ENCODE measurements around the gene BOK. TPM values are rescaled to one million over a fixed set of nuclear protein-coding genes. Genes with fewer than 3 reads are reported as not detected.
A peak's percentile ranks its signal among the peaks of the same experiment; 100 is the strongest.

BOK gene
- total RNA-seq, 1 donor from 2014 or later: 56.4 TPM

GRCh38 chr2:241535871-241536655 lies 22.5 kb upstream of the BOK start:
- H3K27me3 ChIP-seq: no peaks in the 10 kb centered on the region
- intact Hi-C loops (cut with DNase I): no loop called here
- no peaks in the 10 kb centered on the region for H3K9me3 ChIP-seq
- no peak overlapping the region for H3K27ac ChIP-seq
- H3K4me1 ChIP-seq: peaks cover 8% of the 10 kb centered on the region
- H3K36me3 ChIP-seq: no peaks in the 10 kb centered on the region
- ATAC-seq: no peak
- DNase-seq: no peak
- H3K4me3 ChIP-seq: no peak overlapping the region
- no peak for TF ChIP-seq CTCF (IDR thresholded peaks at IDR 0.05)

GRCh38 chr2:241538838-241539615 lies 19.5 kb upstream of the BOK start:
- Histone ChIP-seq H3K4me1 (peaks cover 15% of the 10 kb centered on the region), H3K36me3 (no peaks in the 10 kb centered on the region), H3K9me3 (no peaks in the 10 kb centered on the region), H3K27ac (peak overlapping the region; percentile 11), H3K4me3 (no peak overlapping the region), H3K27me3 (no peaks in the 10 kb centered on the region)
- intact Hi-C loops (cut with DNase I): no loop called here
- peak; percentile 7 for ATAC-seq
- no peak for TF ChIP-seq CTCF (IDR thresholded peaks at IDR 0.05)
- DNase-seq: no peak

- H3K4me3 ChIP-seq: no peak overlapping the region
- no peak for TF ChIP-seq CTCF (IDR thresholded peaks at IDR 0.05)
- peaks cover 15% of the 10 kb centered on the region for H3K4me1 ChIP-seq
- no peaks in the 10 kb centered on the region for H3K36me3 ChIP-seq
- DNase-seq (no peak), ATAC-seq (no peak)
- H3K27ac ChIP-seq: peak overlapping the region; percentile 67
- intact Hi-C loops (cut with DNase I): no loop called here
- no peaks in the 10 kb centered on the region for H3K9me3 ChIP-seq
- no peaks in the 10 kb centered on the region for H3K27me3 ChIP-seq
Observed at GRCh38 chr2:241539616-241540374, 18.8 kb upstream of the BOK start.

- ATAC-seq (peak; percentile 75), DNase-seq (peak; percentile 84)
- H3K27ac ChIP-seq: peak overlapping the region; percentile 67
- H3K9me3 ChIP-seq: no peaks in the 10 kb centered on the region
- TF ChIP-seq CTCF (IDR thresholded peaks at IDR 0.05): no peak
- H3K27me3 ChIP-seq: no peaks in the 10 kb centered on the region
- intact Hi-C loops (cut with DNase I): no loop called here
- H3K36me3 ChIP-seq: no peaks in the 10 kb centered on the region
- peaks cover 15% of the 10 kb centered on the region for H3K4me1 ChIP-seq
- peak overlapping the region; percentile 48 for H3K4me3 ChIP-seq
Observed at GRCh38 chr2:241540401-241540770, 18.2 kb upstream of the BOK start.

- no peaks in the 10 kb centered on the region for H3K27me3 ChIP-seq
- peak; percentile 88 for DNase-seq
- H3K4me1 ChIP-seq: peaks cover 15% of the 10 kb centered on the region
- H3K4me3 ChIP-seq: peak overlapping the region; percentile 48
- TF ChIP-seq CTCF (IDR thresholded peaks at IDR 0.05): no peak
- no peaks in the 10 kb centered on the region for H3K9me3 ChIP-seq
- intact Hi-C loops (cut with DNase I): no loop called here
- no peaks in the 10 kb centered on the region for H3K36me3 ChIP-seq
- peak; percentile 89 for ATAC-seq
- H3K27ac ChIP-seq: peak overlapping the region; percentile 67
Observed at GRCh38 chr2:241540771-241541561, 17.6 kb upstream of the BOK start.

Data from upper lobe of right lung (tissue), 1 donor.